Fibroblast of upper back skin (primary cell): ENCODE results near the gene TAAR8.
"Not testable (repeated sequence)": the region's sequence is repeated elsewhere in the genome, so short reads cannot be mapped to it uniquely, and the experiment has no call there.

Experiments used
- DNase-seq: peaks from one replicate; pipeline ENCODE4 v3.0.0-alpha.2; 2013

TAAR8 gene

GRCh38 chr6:132552372-132552771 is at the start of gene TAAR8:
Gene TAAR8, plus strand, starts transcription at chr6:132552672. Its CDS starts 21 bp downstream, at chr6:132552693.
- DNase-seq, result no peak

GRCh38 chr6:132504757-132505156 is 47.7 kb upstream of the TAAR8 start:
- no peak for DNase-seq

GRCh38 chr6:132505158-132505557 is 47.3 kb upstream of the TAAR8 start:
- no peak for DNase-seq

- no peak for DNase-seq
Measured at GRCh38 chr6:132506461-132506860, 46.0 kb upstream of the TAAR8 start.

- no peak for DNase-seq
Measured at GRCh38 chr6:132506869-132507808, 45.3 kb upstream of the TAAR8 start.

- no peak for DNase-seq
Measured at GRCh38 chr6:132511210-132511830, 41.2 kb upstream of the TAAR8 start.

- DNase-seq, result no peak
Measured at GRCh38 chr6:132511831-132512220, 40.6 kb upstream of the TAAR8 start.

GRCh38 chr6:132512342-132512637 is 40.2 kb upstream of the TAAR8 start:
- no peak for DNase-seq

- peak; percentile 87 for DNase-seq
Measured at GRCh38 chr6:132512638-132513632, 39.5 kb upstream of the TAAR8 start, which contains the start of gene STX7. Gene STX7, minus strand, starts transcription at chr6:132513116. Its CDS starts 9,586 bp downstream, at chr6:132503530.

GRCh38 chr6:132513831-132514545 is 38.5 kb upstream of the TAAR8 start:
- DNase-seq, result peak; percentile 51

GRCh38 chr6:132515386-132515785 is 37.1 kb upstream of the TAAR8 start:
- DNase-seq, result no peak

GRCh38 chr6:132520953-132521352 is 31.5 kb upstream of the TAAR8 start:
- peak; percentile 64 for DNase-seq

- DNase-seq, result peak; percentile 7
Measured at GRCh38 chr6:132524646-132525045, 27.8 kb upstream of the TAAR8 start.

- no peak for DNase-seq
Measured at GRCh38 chr6:132525866-132526265, 26.6 kb upstream of the TAAR8 start.

- DNase-seq, result no peak
Measured at GRCh38 chr6:132526461-132526860, 26.0 kb upstream of the TAAR8 start.

- peak; percentile 27 for DNase-seq
Measured at GRCh38 chr6:132527791-132528190, 24.7 kb upstream of the TAAR8 start.

- DNase-seq, result peak; percentile 61
Measured at GRCh38 chr6:132530293-132530974, 22.0 kb upstream of the TAAR8 start.

- not testable (repeated sequence) for DNase-seq
Measured at GRCh38 chr6:132534546-132534945, 17.9 kb upstream of the TAAR8 start.

- no peak for DNase-seq
Measured at GRCh38 chr6:132537145-132537544, 15.3 kb upstream of the TAAR8 start.

- DNase-seq, result no peak
Measured at GRCh38 chr6:132537977-132538376, 14.5 kb upstream of the TAAR8 start, which contains the start of gene TAAR9. Gene TAAR9, plus strand, starts transcription at chr6:132538277. Its CDS starts 13 bp downstream, at chr6:132538290.

GRCh38 chr6:132544826-132545225 is 7.6 kb upstream of the TAAR8 start:
- no peak for DNase-seq
